Stomach (tissue), 9 donors: ENCODE measurements around the gene VDAC1. TPM values are rescaled to one million over a fixed set of nuclear protein-coding genes. Genes with fewer than 3 reads are reported as not detected.

Experiments
- DNase-seq, 2 donors: peaks; one replicate each; pipeline versions ENCODE4 v3.0.0 to v3.0.0-alpha.2; 2013 to 2019
- H3K27ac ChIP-seq, 5 donors: fragments of 200-600 bp in 4 of 5; sonication (generic) in 4 of 5; one replicate each; pipeline ENCODE4 v1.5.1; 2013 to 2019; ENCODE audit warnings: mild to moderate bottlenecking in 1 of 5, moderate library complexity in 1 of 5
- H3K27me3 ChIP-seq, 3 donors: fragments of 200-600 bp; sonication (generic); one replicate each; pipeline ENCODE4 v1.5.1; 2017 to 2019; ENCODE audit warnings: mixed run types in 1 of 3
- H3K36me3 ChIP-seq, 4 donors: fragments of 200-600 bp; sonication (generic); 1 replicate in 3 of 4; 2 replicates in 1 of 4; pipeline ENCODE4 v1.5.1; 2016 to 2019
- H3K4me1 ChIP-seq, 4 donors: fragments of 200-600 bp; sonication (generic); one replicate each; pipeline ENCODE4 v1.5.1; 2016 to 2019
- H3K4me3 ChIP-seq, 4 donors: fragments of 200-600 bp; sonication (generic) in 3 of 4; one replicate each; pipeline ENCODE4 v1.5.1; 2016 to 2019; ENCODE audit warnings: mild to moderate bottlenecking in 1 of 4
- H3K9me3 ChIP-seq, 4 donors: fragments of 200-600 bp; sonication (generic); one replicate each; pipeline ENCODE4 v1.5.1; 2016 to 2019
- EP300 ChIP-seq: sonication (generic); formaldehyde crosslinking; IDR thresholded peaks from one replicate; pipeline ENCODE4 v1.6.1; 2017; ENCODE audit warnings: antibody characterized with exemption
- POLR2A ChIP-seq, 4 donors: fragments of 450-650 bp; IDR thresholded peaks; one replicate each; pipeline ENCODE4 v1.6.1; 2016; ENCODE audit warnings: antibody characterized with exemption in 4 of 4, control low read depth in 2 of 4, mild to moderate bottlenecking in 1 of 4, moderate library complexity in 1 of 4
- POLR2AphosphoS5 ChIP-seq, 3 donors: sonication (generic); formaldehyde crosslinking; IDR thresholded peaks; one replicate each; pipeline ENCODE4 v1.6.1; 2016; ENCODE audit warnings: antibody characterized with exemption in 3 of 3
- WGBS, 5 donors: extraction: QIAGEN DNeasy Blood & Tissue Kit in 3 of 5; methylation state at CpG; one replicate each; pipeline versions ENCODE4 v1.1.5 to v1.1.7; 2013 to 2018; 5-methylcytosine and 5-hydroxymethylcytosine counted together
- intact Hi-C: fragments of 100-400 bp; cut with DNase I; formaldehyde crosslinking; loops from one replicate; pipeline ENCODE4 v1.15.1; 2023; ENCODE audit warnings: low total_unique reads
- polyA plus RNA-seq, 3 donors: library from polyadenylated mRNA; stranded (reverse); fragments of 200-250 nt; gene quantifications; one replicate each; pipeline ENCODE4 v1.2.3, GENCODE V29; 2013
- total RNA-seq, 5 donors: library from RNA; depleted of rRNA; stranded (reverse); fragments of >200 nt; gene quantifications; one replicate each; pipeline versions ENCODE4 v1.1.0 to v1.2.3, GENCODE V29; 2014 to 2016
- TF ChIP-seq, protein P1 (sequence below), 7 experiments: fragments of 450-650 bp in 4 of 7; fragments of 200-600 bp in 3 of 7; sonication (generic) in 3 of 7; IDR thresholded peaks; one replicate each; pipeline ENCODE4 v1.5.1; 2016 to 2019; ENCODE audit warnings: antibody characterized with exemption in 7 of 7, control low read depth in 2 of 7, mild to moderate bottlenecking in 1 of 7
- donor health status: healthy with polysubstance abuse.
- donor health status: Bipolar disorder and iron deficiency.
- donor health status: healthy.

The VDAC1 gene
- total and polyA plus RNA-seq, 8 donors = 55.8 to 307 (median 147) TPM

DNA sequence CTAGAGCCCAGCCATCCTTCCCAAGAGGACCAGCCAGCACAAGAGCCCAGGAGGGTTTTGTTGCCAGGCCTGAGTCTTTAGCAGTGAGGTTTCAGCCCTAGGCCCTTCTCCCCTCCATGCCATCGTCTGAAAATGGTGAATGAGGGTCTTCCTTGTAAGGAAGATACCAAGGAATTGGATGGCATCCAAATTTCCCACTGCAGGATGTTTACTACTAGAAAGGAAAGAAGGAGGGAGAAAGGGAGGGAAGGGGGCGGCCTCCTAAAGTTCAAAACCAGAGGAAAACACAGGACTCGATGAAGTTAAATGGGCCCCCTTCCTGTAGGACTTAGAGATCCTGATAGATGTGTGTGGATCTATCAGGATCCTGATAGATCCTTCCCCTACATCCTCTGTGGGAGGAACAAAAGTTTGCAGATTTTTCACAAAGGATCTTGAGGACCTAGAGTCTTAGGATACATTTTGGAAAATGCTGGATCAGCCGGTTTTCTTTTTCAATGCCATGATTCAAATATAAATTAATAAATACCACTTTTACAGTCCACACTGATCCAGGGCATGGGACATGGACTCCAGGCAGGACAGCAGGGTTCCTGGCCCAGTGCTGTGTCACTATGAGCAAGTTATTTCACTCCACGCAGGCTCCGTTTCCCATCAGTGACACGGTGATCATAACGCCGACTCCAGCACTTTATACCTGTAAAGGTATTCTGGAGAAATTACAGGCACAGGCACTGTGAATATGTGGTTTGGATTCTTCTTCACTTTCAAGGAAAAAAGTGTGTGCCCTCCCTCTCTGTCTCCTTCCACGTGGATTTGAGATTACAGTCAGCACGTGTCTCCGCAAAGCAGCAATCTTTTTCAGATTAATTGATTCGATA is 77.2 kb downstream of the VDAC1 start:
- Histone ChIP-seq H3K27me3 (no peaks in the 10 kb centered on the region), H3K4me1 (peaks cover 7 to 31% (median 12%) of the 10 kb centered on the region in 4 donors), H3K4me3 (no peak overlapping the region), H3K9me3 (no peaks in the 10 kb centered on the region), H3K27ac (peak overlapping the region in 3 of 5 donors; percentile 18 to 42 (median 28)), H3K36me3 (no peaks in the 10 kb centered on the region)
- TF ChIP-seq EP300 (no peak), POLR2AphosphoS5 (IDR thresholded peaks at IDR 0.05) (no peak), POLR2A (IDR thresholded peaks at IDR 0.05) (no peak)
- TF ChIP-seq, protein P1, sequence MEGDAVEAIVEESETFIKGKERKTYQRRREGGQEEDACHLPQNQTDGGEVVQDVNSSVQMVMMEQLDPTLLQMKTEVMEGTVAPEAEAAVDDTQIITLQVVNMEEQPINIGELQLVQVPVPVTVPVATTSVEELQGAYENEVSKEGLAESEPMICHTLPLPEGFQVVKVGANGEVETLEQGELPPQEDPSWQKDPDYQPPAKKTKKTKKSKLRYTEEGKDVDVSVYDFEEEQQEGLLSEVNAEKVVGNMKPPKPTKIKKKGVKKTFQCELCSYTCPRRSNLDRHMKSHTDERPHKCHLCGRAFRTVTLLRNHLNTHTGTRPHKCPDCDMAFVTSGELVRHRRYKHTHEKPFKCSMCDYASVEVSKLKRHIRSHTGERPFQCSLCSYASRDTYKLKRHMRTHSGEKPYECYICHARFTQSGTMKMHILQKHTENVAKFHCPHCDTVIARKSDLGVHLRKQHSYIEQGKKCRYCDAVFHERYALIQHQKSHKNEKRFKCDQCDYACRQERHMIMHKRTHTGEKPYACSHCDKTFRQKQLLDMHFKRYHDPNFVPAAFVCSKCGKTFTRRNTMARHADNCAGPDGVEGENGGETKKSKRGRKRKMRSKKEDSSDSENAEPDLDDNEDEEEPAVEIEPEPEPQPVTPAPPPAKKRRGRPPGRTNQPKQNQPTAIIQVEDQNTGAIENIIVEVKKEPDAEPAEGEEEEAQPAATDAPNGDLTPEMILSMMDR (IDR thresholded peaks at IDR 0.05) = no peak
- intact Hi-C loops = no loop called here
- WGBS, 5 donors = 57 to 76% (median 70%) methylated on average over 13 of the region's 13 CpGs
- DNase-seq = no peak

DNA sequence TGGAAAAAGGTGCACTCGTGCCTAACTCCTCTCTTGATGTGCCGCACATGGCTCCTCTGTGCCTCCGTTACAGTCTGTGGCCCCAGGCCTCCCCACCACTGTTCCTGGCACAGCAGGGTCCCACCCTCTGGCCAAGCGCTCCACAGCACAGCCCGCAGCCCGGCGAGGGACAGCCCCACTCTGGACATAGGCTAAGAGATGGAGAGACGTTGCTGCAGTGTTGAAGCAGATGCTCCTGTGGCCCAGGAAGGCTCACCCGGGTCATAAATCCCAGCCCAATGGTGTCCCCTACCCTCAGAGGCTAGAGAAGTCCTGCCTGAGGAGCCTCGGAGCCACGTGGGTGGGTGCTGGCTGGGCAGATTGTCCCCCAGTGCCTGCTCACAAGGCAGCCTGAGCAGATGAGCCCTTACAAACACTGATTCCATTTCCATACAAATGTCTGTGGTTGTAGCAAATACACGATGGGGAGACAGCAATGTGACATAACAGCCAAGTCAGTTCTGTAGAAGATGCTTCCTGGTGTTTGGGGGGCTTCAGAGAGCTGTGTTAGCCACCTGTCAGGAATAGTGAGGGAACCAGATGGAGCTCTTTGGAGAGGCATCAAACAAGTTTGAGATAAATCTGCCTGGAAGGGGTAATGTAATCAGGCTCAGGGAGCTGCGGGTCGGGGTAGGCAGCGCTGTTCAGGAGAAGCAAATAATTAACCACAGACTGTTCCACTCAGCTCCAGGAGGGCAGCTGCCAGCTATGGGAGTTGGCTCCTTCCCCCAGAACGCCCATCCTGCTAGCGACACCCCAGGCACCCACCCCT is 78.1 kb downstream of the VDAC1 start:
- TF ChIP-seq POLR2AphosphoS5 (IDR thresholded peaks at IDR 0.05) (no peak), POLR2A (IDR thresholded peaks at IDR 0.05) (no peak), EP300 (no peak)
- TF ChIP-seq, protein P1 (IDR thresholded peaks at IDR 0.05) = no peak
- H3K27me3 ChIP-seq = no peaks in the 10 kb centered on the region
- H3K4me1 ChIP-seq = peaks cover 7 to 31% (median 12%) of the 10 kb centered on the region in 4 donors
- H3K9me3 ChIP-seq = no peaks in the 10 kb centered on the region
- peak overlapping the region in 3 of 5 donors; percentile 18 to 42 (median 28) for H3K27ac ChIP-seq
- no peaks in the 10 kb centered on the region for H3K36me3 ChIP-seq
- WGBS, 5 donors = 45 to 67% (median 58%) methylated on average over 13 to 17 of the region's 17 CpGs
- peak; percentile 61 to 73 for DNase-seq
- H3K4me3 ChIP-seq = no peak overlapping the region
- intact Hi-C loops = no loop called here

DNA sequence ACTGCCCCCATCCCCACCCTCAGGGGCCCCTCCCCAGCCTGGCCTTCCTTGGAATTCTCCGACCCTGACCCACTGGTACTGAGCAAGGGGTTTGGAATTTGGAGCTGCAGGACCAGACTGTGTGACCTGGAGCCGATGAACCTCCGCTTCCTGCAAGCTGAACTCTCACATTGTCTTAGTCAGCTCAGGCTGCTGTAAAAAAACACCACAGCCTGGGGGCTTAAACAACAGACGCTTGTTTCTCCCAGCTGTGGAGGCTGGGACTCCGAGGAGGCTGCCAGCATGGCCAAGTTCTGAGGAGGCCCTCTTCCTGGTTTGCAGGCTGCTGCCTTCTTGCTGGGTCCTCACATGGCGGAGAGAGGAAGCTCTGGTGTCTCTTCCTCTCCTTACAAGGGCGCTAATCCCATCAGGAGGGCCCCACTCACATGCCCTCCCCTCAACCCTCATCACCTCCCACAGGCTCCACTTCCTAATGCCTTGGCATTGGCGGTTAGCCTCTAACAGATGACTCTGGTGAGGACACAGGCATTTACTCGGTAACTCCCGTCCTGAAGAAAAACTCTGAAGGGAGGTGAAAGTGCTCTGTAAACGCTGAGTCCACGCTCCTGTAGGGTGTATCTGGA is 78.8 kb downstream of the VDAC1 start:
- no peaks in the 10 kb centered on the region for H3K27me3 ChIP-seq
- H3K9me3 ChIP-seq = no peaks in the 10 kb centered on the region
- WGBS, 5 donors = 88 to 92% (median 91%) methylated on average over 12 of the region's 12 CpGs
- no peak for DNase-seq
- intact Hi-C loops = no loop called here
- peak overlapping the region in 1 of 5 donors; percentile 14 for H3K27ac ChIP-seq
- TF ChIP-seq POLR2A (IDR thresholded peaks at IDR 0.05) (no peak), POLR2AphosphoS5 (IDR thresholded peaks at IDR 0.05) (no peak)
- TF ChIP-seq, protein P1 (IDR thresholded peaks at IDR 0.05) = no peak
- H3K4me1 ChIP-seq = peaks cover 7 to 31% (median 12%) of the 10 kb centered on the region in 4 donors
- no peak overlapping the region for H3K4me3 ChIP-seq
- no peaks in the 10 kb centered on the region for H3K36me3 ChIP-seq

DNA sequence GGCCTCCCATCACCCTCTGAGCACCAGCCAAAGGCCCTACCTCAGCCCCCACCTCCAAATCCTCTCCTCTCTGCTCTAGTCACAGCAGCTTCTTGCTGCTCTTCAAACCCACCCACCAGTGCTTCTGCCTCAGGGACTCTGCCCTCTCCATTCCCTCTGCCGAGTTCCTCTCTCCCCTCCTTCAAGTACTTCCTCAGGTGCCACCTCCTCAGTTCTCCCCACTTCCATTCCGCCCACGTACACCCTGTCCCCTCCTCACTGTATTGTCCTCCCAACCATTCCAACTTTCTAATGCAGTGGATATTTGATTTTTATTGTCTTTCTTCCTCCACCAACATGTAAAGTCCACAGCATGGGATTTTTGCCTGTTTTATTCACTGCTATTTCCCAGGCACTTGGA is 79.5 kb downstream of the VDAC1 start:
- intact Hi-C loops = no loop called here
- WGBS, 5 donors = 81 to 96% (median 91%) methylated on average over 3 of the region's 3 CpGs
- no peaks in the 10 kb centered on the region for H3K27me3 ChIP-seq

More for the DNA sequence above, 79.5 kb downstream of the VDAC1 start:
- H3K36me3 ChIP-seq = no peaks in the 10 kb centered on the region
- DNase-seq = no peak
- no peaks in the 10 kb centered on the region for H3K9me3 ChIP-seq
- H3K27ac ChIP-seq = no peak overlapping the region
- no peak overlapping the region for H3K4me3 ChIP-seq
- TF ChIP-seq POLR2AphosphoS5 (IDR thresholded peaks at IDR 0.05) = no peak
- TF ChIP-seq, protein P1 (IDR thresholded peaks at IDR 0.05) = no peak
- no peak for TF ChIP-seq POLR2A (IDR thresholded peaks at IDR 0.05)
- no peak for TF ChIP-seq EP300
- H3K4me1 ChIP-seq = peaks cover 7 to 25% (median 12%) of the 10 kb centered on the region in 4 donors
